ENCODE results near the gene LRP1. TPM values are rescaled to one million over a fixed set of nuclear protein-coding genes. Genes with fewer than 3 reads are reported as not detected.

The LRP1 gene
- total and polyA plus RNA-seq, 2 of the 13 experiments (the other 11 are each of a cell fraction or from before 2014, with no cell fraction given) = 14.7 to 30.8 TPM

- TF ChIP-seq ATF4 (CRISPR knock-in tag; IDR thresholded peaks at IDR 0.05) (no peak), MEF2D (CRISPR knock-in tag; IDR thresholded peaks at IDR 0.05) (no peak), ELF3 (CRISPR knock-in tag; IDR thresholded peaks at IDR 0.05) (no peak), ZNF432 (CRISPR knock-in tag; IDR thresholded peaks at IDR 0.05; ENCODE audit: borderline replicate concordance) (no peak), STAT5B (CRISPR knock-in tag; IDR thresholded peaks at IDR 0.05) (no peak), JUND (CRISPR knock-in tag; IDR thresholded peaks at IDR 0.05) (no peak), ZNF691 (CRISPR knock-in tag; IDR thresholded peaks at IDR 0.05; ENCODE audit: borderline replicate concordance, low read depth) (no peak), ZNF878 (CRISPR knock-in tag; IDR thresholded peaks at IDR 0.05) (no peak), ATF1 (CRISPR knock-in tag; IDR thresholded peaks at IDR 0.05) (no peak), CC2D1A (CRISPR knock-in tag; IDR thresholded peaks at IDR 0.05) (no peak), DMTF1 (CRISPR knock-in tag; IDR thresholded peaks at IDR 0.05) (no peak), GATAD2A (CRISPR knock-in tag; IDR thresholded peaks at IDR 0.05) (no peak), ATAD3A (CRISPR knock-in tag; IDR thresholded peaks at IDR 0.05) (no peak), ZFX (CRISPR knock-in tag; IDR thresholded peaks at IDR 0.05; ENCODE audit: low read depth) (peak; percentile 45; the same call in 1 of the 2 replicates), RFXAP (CRISPR knock-in tag; IDR thresholded peaks at IDR 0.05; ENCODE audit: borderline replicate concordance) (no peak), MAFG (CRISPR knock-in tag; IDR thresholded peaks at IDR 0.05) (no peak), KDM2A (CRISPR knock-in tag; IDR thresholded peaks at IDR 0.05; ENCODE audit: borderline replicate concordance, low read depth) (0 out of 2 replicates have a peak, but pooled peaks have one; percentile 50), JDP2 (CRISPR knock-in tag; IDR thresholded peaks at IDR 0.05; ENCODE audit: borderline replicate concordance) (no peak), EHMT2 (IDR thresholded peaks at IDR 0.05; ENCODE audit: borderline replicate concordance, low read depth, low read length) (no peak)
- TF ChIP-seq, protein P1, sequence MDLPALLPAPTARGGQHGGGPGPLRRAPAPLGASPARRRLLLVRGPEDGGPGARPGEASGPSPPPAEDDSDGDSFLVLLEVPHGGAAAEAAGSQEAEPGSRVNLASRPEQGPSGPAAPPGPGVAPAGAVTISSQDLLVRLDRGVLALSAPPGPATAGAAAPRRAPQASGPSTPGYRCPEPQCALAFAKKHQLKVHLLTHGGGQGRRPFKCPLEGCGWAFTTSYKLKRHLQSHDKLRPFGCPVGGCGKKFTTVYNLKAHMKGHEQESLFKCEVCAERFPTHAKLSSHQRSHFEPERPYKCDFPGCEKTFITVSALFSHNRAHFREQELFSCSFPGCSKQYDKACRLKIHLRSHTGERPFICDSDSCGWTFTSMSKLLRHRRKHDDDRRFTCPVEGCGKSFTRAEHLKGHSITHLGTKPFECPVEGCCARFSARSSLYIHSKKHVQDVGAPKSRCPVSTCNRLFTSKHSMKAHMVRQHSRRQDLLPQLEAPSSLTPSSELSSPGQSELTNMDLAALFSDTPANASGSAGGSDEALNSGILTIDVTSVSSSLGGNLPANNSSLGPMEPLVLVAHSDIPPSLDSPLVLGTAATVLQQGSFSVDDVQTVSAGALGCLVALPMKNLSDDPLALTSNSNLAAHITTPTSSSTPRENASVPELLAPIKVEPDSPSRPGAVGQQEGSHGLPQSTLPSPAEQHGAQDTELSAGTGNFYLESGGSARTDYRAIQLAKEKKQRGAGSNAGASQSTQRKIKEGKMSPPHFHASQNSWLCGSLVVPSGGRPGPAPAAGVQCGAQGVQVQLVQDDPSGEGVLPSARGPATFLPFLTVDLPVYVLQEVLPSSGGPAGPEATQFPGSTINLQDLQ (CRISPR knock-in tag; IDR thresholded peaks at IDR 0.05) = 0 out of 2 replicates have a peak, but pooled peaks have one; percentile 40
- TF ChIP-seq, protein P2, sequence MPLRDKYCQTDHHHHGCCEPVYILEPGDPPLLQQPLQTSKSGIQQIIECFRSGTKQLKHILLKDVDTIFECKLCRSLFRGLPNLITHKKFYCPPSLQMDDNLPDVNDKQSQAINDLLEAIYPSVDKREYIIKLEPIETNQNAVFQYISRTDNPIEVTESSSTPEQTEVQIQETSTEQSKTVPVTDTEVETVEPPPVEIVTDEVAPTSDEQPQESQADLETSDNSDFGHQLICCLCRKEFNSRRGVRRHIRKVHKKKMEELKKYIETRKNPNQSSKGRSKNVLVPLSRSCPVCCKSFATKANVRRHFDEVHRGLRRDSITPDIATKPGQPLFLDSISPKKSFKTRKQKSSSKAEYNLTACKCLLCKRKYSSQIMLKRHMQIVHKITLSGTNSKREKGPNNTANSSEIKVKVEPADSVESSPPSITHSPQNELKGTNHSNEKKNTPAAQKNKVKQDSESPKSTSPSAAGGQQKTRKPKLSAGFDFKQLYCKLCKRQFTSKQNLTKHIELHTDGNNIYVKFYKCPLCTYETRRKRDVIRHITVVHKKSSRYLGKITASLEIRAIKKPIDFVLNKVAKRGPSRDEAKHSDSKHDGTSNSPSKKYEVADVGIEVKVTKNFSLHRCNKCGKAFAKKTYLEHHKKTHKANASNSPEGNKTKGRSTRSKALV (CRISPR knock-in tag; IDR thresholded peaks at IDR 0.05) = no peak
Observed at GRCh38 chr12:57089271-57090245, 38.7 kb upstream of the LRP1 start (continued).

Data from HepG2 (cell line).